ENCODE data around the gene SERHL2.
"Not testable (repeated sequence)": the region's sequence is repeated elsewhere in the genome, so short reads cannot be mapped to it uniquely, and the experiment has no call there.

SERHL2 gene

DNA sequence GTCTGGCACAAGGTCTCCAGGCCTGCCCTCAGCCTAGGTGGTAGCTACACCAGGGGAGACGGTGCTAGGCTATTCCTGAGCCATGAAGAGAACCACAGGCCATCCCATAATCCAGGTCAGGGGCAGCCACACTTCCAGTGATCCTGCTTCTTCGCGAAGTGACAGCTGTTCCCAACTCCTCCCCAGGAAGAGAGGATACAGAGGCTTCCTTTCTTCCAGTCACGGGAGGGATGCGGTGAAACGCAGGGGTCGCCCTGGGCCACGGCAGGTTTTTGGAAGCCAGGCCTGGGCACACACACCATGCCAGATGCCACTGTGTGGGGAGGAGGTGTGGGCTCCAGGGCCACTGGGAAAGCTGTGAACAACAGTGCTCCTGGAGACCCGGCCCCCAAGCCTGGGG lies 23.4 kb downstream of the SERHL2 start:
- DNase-seq = not testable (repeated sequence)

DNA sequence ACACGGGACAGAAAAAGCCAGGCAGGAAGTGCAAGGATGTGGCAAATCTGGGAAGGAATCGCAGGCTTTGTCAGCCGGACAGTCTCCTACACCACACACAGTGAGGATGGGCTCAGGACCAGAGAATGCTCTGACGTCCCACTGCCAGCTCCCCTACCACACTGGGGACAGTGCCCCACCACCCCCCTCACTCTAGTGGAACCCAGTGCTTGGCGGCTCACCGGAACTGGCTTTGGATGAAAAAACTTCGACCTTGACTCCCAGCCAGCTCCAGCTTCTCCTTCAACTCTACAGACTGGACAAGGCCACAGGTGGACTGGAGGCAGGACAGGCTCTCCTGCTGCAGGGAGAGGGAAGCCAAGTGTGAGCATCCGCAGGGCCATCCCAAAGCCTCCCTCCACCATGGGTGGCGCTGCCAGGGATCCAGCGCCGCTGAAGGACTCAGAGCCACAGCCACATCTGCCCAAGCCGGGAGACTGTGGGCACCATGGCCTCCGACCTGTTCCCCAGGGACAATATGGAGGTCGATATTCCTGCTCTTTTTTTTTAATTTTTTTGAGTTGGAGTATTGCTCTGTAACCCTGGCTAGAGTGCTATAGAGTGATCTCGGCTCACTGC lies 24.0 kb downstream of the SERHL2 start:
- no peak for DNase-seq

DNA sequence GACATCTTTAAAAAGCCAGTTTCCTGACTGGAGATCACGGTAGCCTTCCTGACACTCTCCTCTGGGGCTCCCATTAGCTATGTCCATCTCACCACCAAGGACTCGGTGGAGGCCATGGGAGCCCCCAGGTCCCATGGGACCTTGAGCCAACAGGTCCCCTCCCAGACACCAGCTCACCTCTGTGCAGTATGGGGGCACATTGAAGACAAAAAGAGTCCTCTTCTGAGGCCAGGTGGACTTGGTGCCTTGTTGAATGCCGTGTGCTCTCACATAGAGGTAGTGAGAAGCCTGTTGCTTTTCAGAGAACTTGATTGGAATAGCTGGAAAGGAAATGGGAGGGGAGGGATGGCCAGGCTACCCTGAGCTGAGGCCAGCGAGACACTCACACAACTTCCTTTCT lies 26.3 kb downstream of the SERHL2 start:
- not testable (repeated sequence) for DNase-seq

DNA sequence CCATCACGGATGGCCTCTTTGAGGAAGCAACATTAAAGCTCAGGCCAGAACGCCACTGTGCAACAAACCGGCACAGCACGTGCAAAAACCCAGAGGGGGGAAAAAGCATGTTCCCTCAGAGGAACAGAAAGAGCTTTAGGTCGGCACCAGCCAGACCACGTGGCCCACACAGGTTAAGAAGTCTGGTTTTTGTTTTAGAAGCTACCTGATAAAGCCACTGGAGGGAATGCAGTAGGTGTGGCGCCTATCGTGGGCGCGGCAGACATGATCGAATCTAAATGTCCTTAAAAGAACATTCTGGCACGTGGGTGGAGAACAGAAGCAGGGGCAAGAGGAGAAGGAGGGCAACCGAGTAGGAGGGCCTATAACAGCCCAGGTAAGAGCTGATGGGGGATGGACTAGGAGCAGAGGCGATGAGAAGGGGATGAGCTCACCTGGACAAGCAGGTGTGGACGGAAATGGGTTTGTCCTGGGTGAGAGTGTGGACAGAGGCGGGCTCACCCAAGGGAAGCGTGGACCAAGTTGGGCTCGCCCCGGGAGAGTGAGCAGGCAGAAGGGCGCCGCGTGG lies 27.5 kb downstream of the SERHL2 start:
- not testable (repeated sequence) for DNase-seq

DNA sequence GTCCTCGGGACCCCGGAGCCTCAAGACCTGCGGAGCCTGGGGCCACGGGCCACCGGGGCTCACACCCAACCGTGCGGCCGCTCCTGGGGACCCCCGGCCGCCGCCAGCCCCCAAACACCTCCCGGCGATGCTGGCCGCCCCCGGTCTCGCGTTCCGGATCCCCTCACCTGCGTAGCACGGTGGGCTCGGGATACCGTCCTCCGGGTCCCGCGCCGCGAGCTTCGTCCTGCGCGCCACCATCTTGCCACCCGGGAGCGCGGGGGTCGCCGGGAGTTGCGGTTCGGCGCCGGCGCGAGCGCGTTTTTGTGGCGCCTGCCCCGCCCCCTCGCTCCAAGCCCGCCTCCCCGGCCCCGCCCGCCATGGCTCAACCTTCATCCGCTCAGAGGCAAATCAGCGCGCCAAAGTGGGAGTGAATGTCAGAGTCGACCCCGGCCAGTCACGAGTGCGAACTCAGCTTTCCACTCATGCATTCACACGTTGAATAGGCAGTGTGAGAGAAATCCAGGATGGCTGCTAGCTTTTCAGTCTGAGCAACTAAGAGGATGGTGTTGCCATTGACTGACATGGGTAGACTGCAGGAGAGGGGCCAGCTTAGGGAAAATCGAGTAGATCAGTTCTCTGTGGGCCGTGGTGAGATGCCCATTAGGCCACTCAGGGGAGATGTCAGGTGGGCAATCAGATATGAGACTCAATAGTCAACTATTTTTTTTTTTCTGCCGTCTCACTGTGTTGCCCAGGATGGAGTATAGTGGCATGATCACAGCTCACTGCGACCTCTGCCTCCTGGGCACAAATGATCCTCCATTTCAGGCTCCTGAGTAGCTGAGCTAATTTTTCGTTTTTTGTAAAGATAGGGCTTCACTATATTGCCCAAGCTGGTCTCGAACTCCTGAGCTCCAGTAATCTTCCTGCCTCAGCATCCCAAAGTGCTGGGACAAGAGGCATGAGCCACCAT lies 28.3 kb downstream of the SERHL2 start:
- DNase-seq = peak; percentile 92

DNA sequence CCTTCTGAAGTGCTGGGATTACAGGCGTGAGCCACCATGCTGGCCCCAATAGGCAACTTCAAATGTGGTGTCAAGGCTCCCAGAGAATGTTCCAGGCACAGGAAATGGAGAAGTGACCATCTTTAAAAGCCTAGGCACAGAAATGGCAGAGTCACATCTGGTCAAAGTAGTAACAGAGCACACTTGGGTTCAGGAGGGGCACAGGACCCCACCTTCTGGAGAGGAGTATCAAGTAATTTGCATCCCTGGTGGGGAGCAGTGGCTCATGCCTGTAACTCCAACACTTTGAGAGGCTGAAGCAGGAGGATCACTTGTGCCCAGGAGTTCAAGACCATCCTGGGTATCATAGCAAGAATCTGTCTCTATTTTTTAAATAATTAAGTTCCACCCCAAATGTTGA lies 29.2 kb downstream of the SERHL2 start:
- DNase-seq = no peak

DNA sequence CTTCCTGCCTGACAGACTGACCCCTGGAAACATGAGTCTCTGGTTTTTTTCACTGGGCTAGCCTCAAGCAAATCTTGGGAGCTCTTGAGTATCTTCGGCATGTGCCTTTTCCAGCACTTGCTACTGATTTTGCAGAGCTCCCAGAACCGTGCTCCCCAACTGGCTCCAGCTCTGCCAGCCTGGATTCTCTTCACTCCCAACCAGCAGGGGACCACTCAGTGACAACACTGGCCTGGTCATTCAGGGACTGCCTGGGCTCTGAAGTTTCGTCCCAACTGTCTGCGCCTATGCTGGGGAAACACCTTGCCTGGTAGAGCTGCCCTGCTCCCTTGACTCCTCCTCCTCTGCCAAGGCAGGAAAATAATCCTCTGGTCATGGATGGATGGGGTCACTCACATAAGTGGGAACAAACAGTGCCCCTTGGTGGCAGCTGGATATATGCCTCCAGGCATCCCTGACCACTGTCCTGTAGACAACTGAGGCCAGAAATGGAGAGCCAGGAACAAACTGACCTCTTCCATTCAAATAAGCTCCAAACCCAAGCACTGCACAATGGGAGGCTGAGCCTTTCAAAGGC lies 30.7 kb downstream of the SERHL2 start:
- no peak for DNase-seq

DNA sequence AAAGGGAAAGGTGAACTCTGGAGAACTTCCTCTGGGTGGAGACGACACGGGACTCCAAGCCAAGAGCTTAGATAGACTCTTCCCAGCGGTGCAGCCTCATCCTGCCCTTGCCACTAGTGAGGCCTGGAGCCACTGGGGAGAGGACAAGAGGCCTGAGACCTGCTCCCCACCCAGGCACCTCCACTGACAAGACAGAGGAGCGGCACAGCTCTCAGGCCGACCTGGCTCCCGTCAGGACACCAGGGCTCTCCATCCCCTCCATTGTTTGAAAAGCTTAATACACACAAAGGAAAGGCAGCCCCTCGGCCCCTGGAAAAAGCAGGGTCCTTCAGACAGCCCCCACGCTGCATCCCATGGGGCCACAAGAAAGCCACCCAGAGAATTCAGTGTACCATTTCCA lies 31.3 kb downstream of the SERHL2 start:
- DNase-seq = no peak

DNA sequence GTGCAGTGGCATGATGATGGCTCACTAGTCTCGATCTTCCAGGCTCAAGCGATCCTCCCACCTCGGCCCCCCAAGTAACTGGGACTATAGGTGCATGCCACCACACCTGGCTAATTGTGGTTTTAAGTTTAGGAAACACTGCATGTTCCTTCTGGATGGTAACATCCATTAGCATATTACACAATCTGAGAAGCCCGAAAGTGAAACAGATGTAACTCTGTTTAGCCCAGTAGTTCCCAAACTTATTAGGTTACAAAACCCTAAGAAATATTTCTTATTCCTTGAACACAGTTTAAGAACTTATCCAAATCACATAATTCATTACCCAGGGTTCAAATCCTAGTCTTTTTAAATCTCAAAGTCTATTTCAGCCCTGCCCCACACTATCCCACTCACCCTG lies 32.6 kb downstream of the SERHL2 start:
- DNase-seq = no peak

DNA sequence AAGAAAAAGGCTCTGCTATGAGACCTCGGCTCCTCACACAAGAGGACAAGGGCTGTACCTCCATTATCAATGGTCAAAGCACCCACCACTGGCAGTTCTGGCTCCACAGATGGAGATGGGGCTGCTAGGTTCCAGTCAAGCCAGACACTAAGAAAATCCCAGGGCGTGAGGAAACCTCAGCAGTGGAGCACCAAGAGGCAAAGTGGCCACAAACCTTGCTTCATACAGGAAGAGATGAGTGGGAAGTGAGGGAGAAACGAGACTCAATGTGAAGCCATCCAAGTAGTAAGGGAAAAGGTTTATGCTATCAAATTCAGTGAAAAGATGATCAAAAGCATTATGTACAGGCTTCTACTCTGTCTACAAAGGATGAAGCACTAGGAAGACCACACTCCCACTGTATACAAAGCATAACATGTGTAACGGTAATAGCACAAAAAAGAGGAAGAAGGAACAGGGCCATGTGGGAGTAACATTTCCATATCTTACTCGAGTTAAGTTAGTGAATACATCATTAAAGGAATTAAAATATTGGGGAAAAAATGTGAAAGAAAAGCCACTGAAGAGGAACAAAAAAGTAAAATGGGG lies 33.9 kb downstream of the SERHL2 start:
- no peak for DNase-seq

DNA sequence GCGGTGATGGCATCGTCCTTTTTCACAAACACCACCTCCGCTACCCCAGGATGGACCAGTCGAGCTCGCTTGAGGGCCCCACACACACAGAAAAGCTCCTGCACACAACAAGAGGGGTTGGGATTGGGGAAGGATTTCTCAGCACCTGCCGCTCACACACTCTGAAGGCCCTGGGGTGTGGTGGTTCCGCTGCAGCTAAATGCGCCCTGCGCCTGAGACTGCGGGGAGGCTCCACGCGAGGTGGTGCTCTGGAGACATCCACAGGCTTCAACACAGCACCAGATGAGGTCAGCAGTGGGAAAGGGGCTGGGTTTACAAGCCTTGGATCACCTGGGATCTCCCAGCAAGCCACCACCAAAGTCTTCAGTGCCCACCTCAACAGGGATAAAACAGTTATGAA lies 38.2 kb downstream of the SERHL2 start:
- no peak for DNase-seq

DNA sequence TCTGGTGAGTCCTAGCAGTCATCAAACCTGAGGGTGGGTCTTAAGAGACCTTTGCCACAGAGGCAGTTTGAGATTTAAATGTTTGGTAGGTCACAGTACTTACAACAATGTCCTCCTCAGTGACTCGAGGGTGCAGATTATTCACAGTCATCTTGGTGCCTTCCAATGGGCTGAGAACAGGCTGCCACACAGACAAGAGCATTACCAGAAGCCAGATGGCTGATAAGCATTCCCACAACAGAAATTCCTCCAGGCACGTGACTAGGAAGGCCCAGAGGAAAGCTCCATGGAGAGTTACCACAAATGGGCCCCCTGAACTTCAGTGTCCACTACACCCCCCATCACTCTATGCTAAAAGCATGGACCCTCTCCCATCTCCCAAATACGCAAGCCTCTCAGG lies 41.7 kb downstream of the SERHL2 start:
- DNase-seq = no peak

DNA sequence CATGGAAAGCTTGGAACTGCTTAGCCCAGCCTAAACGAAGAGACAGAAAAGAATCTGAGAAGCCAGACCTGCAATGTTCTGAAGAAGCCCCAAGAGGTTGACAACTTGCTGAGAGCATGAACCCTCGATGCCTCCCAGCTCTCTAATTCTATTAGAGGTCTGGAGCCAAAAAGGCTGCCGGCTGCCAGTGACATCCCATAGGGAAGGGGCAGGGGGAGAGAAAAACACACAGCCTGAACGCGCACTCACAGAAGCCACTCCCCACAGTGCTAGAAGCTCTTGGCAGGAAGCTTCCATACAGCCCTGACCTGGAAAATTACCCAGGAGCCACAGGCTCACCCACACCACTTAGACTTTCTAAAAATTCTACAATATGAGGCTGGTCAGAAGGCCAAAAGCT lies 42.6 kb downstream of the SERHL2 start:
- no peak for DNase-seq

DNA sequence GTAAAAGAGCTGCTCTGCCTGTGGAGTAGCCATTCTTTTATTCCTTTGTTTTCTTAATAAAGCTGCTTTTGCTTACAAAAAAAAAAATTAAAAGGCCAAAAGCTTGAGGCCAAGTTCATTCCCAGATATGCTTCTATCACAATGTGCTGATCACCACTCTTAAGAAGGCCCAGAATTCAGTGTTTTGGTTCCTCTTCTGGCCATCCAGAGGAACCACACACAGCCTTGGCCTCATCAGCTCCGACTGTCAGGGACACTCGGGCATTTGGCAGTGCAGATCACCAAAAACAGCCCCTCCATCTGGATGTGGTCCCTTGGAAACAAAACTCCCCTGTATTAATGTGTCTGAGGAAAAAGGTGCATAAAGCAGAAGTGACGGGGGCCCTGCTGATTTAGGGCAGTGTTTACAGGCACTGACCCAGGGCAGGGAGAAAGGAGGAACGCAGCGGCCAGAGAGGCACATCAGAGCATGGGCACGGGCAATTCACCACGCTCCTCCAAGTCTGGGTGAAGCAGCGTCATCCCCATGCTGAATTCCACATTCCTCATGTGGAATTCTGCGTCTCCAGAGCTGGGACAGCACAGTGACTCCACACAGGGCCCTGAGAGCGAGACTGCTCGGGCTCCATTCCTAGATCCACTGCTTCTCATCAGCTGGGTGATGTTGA lies 43.2 kb downstream of the SERHL2 start:
- DNase-seq = no peak

DNA sequence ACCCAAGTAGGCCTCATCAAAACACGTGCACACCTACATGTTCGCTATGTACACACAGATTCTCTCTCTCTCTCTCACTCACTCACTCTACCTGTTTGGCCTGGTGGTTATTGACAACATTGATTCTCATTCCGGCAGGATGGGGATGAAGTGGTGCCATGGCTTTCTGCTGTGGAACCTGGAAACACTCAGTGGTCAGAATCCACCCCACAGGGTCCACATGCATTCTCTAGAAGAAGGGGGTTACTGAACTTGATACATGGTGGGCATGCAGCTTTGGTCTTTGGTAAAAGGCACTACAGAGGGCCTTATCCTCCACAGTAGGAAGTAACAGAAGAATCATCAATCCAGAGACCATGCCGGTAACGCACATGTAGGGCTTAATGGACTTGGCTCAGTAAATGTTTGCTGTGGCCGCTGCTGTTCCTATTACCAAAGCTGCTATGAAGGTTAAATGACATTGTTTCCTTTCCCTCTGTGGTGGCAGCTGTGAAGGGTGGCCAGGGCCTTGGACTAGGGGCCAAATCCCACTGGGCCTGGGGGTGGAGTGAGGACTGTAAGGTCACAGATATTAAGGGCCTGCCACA lies 48.2 kb downstream of the SERHL2 start:
- no peak for DNase-seq

DNA sequence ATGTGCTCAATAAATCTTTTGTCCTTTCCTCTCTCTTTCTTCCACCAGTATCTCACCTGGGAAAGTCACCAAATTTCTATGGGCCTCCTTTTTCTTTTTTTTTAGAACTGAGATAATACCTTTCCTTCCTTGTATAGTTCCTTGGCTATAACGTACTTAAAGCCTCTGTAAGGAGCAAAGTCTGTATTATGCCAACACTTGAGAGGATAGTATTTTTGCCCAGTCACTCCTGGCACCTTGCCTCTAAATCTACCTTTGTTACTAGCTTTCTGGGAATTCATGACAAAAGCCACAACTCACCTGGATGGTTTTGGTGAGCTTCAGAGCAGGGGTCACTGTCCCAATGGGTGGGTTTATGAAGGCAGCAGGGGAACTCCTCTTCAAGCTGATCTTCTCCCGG lies 48.7 kb downstream of the SERHL2 start:
- no peak for DNase-seq

DNA sequence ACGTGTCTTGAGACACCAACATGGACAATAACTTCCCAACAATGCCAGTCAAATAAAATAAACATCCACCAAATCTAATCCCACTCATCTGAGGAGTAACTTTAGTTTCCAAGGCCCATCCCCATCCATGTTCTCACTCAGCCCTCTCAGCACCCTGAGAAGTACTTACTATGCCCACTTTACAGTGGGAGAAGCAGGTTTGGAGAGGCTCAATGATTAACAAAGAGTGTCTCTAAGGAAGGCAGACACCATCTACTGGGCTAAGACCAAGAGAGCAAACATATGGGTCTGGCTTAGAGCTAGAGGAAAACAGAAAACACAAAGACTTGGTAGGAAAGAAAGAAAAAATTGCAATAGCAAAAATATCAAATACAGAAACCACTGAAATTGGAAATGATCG lies 49.7 kb downstream of the SERHL2 start:
- no peak for DNase-seq

DNA sequence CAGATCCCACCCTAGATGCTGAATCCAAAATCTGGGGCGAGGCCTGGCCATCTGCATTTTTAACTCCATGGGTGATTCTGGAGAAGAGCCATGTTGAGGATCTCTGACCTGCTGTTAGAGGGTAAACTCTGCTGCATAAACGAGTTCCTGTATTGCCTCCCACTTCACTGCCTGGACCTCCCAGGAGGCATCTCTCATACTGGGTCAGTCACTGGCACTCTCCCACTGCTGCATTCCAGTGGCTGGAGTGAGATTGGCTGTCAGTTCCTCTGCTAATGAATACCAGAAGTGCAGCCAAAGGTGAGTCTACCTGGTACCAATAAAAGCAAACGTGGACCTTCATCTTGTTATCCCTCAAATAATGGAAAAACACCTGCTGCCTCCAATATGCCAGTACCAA lies 50.6 kb downstream of the SERHL2 start:
- no peak for DNase-seq

DNA sequence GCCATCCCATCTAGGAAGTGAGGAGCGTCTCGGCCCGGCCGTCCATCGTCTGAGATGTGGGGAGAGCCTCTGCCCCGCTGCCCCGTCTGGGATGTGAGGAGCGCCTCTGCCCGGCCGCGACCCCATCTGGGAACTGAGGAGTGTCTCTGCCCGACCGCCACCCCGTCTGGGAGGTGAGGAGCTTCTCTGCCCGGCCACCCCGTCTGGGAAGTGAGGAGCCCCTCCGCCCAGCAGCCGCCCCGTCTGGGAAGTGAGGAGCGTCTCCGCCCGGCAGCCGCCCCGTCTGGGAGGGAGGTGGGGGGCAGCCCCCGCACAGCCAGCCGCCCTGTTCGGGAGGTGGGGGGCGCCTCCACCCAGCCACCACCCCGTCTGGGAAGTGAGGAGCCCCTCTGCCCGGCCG lies 53.9 kb downstream of the SERHL2 start:
- DNase-seq = not testable (repeated sequence)

DNA sequence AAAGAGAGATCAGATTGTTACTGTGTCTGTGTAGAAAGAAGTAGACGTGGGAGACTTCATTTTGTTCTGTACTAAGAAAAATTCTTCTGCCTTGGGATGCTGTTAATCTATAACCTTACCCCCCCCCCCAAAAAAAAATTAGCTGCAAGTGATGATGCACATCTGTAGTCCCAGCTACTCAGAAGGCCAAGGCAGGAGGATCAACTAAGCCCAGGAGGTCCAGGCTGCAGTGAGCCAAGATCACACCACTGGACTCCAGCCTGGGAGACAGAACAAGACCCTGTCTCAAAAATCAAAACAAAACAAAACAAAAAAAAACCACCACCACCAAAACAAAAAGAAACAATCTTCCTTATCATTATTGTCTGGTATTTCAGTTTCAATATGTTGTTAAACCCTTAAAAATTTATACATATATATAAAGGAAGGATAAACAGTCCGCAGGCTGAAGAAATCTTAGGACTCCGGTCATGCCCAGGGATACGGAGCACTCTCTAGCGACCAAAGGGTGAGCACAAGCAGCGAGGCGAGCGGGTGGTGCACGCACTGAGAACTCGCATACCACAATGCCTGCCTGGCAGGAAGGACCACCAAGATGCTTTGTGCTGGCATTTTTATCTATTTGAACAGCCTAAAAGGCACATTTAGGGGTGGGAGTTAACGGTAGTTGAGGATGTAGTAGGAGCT lies 54.5 kb downstream of the SERHL2 start:
- DNase-seq = no peak

DNA sequence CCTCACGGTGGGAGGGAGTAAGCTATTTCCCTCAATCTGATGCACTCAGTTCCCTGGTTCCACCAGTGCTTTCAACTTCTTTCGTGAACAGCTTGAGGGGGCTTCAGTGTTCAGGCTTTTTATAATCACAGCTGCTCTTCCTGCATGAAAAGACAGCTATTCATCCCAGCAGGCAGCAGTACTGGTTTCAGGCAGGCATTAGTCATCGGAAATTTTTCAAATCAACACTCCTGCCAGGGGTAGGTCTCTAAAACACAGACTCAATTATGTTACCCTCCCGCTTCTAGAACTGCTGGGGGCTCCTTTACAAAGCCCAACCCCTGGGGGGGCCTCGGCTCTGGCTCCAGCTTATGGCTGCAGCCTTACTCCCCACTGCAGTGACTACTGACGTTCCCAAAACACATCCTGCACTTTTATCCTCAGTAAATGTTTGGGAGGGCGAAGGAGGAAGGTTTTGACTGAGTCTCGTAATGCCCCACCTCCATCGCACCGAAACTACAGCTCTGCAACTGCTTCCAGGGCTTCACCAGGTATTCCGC lies 55.1 kb downstream of the SERHL2 start:
- no peak for DNase-seq

Data from hematopoietic multipotent progenitor cell treated with erythropoietin and hydrocortisone succinate and interleukin-3 and kit ligand, for 4 days (in vitro differentiated cells).